ENCODE measurements around the gene HMSD.

DNA sequence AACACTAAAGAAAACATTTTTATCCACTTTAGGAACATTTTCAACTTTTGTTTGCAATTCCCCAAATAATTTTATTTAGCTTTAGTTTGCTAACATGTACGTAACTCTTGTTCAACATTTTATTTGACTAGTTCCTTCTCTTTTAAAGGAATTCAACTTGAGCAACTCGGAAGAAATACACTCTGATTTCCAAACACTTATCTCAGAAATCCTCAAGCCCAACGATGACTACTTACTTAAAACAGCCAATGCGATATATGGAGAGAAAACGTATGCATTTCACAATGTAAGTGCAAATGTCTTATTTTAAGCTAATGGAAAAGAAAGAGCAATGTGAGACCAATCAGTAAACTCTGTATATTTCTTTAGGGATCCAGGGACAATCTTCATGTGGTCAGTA lies 31.3 kb upstream of the HMSD start:
- TF ChIP-seq POLR2A (IDR thresholded peaks at IDR 0.05; ENCODE audit: low read length) (no peak), GATA1 (IDR thresholded peaks at IDR 0.05; ENCODE audit: low read depth, low read length) (no peak)

Measured in erythroblast (primary cell).